ENCODE measurements around the gene KRT2.
"Not testable (repeated sequence)": the region's sequence is repeated elsewhere in the genome, so short reads cannot be mapped to it uniquely, and the experiment has no call there.

Gene KRT2

GRCh38 chr12:52683575-52684300 is 31.7 kb upstream of the KRT2 start:
- no peak for DNase-seq

GRCh38 chr12:52682938-52683574 is 31.0 kb upstream of the KRT2 start:
- DNase-seq, result no peak

GRCh38 chr12:52682381-52682660 is 30.3 kb upstream of the KRT2 start:
- DNase-seq, result no peak

- DNase-seq, result no peak
These were observed 29.7 kb upstream of the KRT2 start for GRCh38 chr12:52681526-52682380.

GRCh38 chr12:52680363-52680762 is 28.4 kb upstream of the KRT2 start, which contains the start of gene KRT1:
Gene KRT1, minus strand, starts transcription at chr12:52680407. Its CDS starts 59 bp downstream, at chr12:52680348.
- DNase-seq, result no peak

- no peak for DNase-seq
These were observed 27.9 kb upstream of the KRT2 start for GRCh38 chr12:52679875-52680274.

- DNase-seq, result no peak
These were observed 25.7 kb upstream of the KRT2 start for GRCh38 chr12:52677671-52678070.

GRCh38 chr12:52677126-52677525 is 25.1 kb upstream of the KRT2 start:
- DNase-seq, result no peak

- no peak for DNase-seq
These were observed 24.2 kb upstream of the KRT2 start for GRCh38 chr12:52676163-52676562.

GRCh38 chr12:52675301-52675701 is 23.3 kb upstream of the KRT2 start:
- no peak for DNase-seq

GRCh38 chr12:52674433-52674775 is 22.4 kb upstream of the KRT2 start:
- DNase-seq, result no peak

- DNase-seq, result no peak
These were observed 21.9 kb upstream of the KRT2 start for GRCh38 chr12:52673713-52674432.

- no peak for DNase-seq
These were observed 21.2 kb upstream of the KRT2 start for GRCh38 chr12:52673217-52673616.

- no peak for DNase-seq
These were observed 20.4 kb upstream of the KRT2 start for GRCh38 chr12:52672321-52672933.

GRCh38 chr12:52670961-52671360 is 18.9 kb upstream of the KRT2 start:
- no peak for DNase-seq

GRCh38 chr12:52670506-52670905 is 18.5 kb upstream of the KRT2 start:
- DNase-seq, result no peak

GRCh38 chr12:52669941-52670340 is 17.9 kb upstream of the KRT2 start:
- DNase-seq, result not testable (repeated sequence)

GRCh38 chr12:52669426-52669825 is 17.4 kb upstream of the KRT2 start:
- no peak for DNase-seq

GRCh38 chr12:52667931-52668330 is 15.9 kb upstream of the KRT2 start:
- no peak for DNase-seq

- no peak for DNase-seq
These were observed 15.5 kb upstream of the KRT2 start for GRCh38 chr12:52667509-52667908.

GRCh38 chr12:52666471-52666870 is 14.5 kb upstream of the KRT2 start:
- DNase-seq, result no peak

- no peak for DNase-seq
These were observed 11.4 kb upstream of the KRT2 start for GRCh38 chr12:52663420-52663819.

- DNase-seq, result no peak
These were observed 10.9 kb upstream of the KRT2 start for GRCh38 chr12:52662918-52663229.
